Measurements from ENCODE around the gene MFNG.
"Not testable (repeated sequence)": the region's sequence is repeated elsewhere in the genome, so short reads cannot be mapped to it uniquely, and the experiment has no call there.

The MFNG gene

GRCh38 chr22:37486224-37486845 lies at the start of gene MFNG:
MFNG (minus strand) TSS chr22:37486384; CDS start chr22:37486177, 207 bp downstream.
- DNase-seq = peak; percentile 77
- in situ Hi-C loops (cut with HindIII; ENCODE audit: low pct_ligation_motif_present, low pct_unique_long_range_greater_than_20kb, low sequenced_read_pairs) = no loop called here

- DNase-seq = no peak
- in situ Hi-C loops (cut with HindIII; ENCODE audit: low pct_ligation_motif_present, low pct_unique_long_range_greater_than_20kb, low sequenced_read_pairs) = no loop called here
Measured at GRCh38 chr22:37535159-37535558, 49.0 kb upstream of the MFNG start.

GRCh38 chr22:37534445-37534844 lies 48.3 kb upstream of the MFNG start:
- in situ Hi-C loops (cut with HindIII; ENCODE audit: low pct_ligation_motif_present, low pct_unique_long_range_greater_than_20kb, low sequenced_read_pairs) = no loop called here
- DNase-seq = no peak

GRCh38 chr22:37533995-37534394 lies 47.8 kb upstream of the MFNG start:
- DNase-seq = peak; percentile 46
- in situ Hi-C loops (cut with HindIII; ENCODE audit: low pct_ligation_motif_present, low pct_unique_long_range_greater_than_20kb, low sequenced_read_pairs) = no loop called here

GRCh38 chr22:37529652-37530345 lies 43.6 kb upstream of the MFNG start:
- no peak for DNase-seq
- in situ Hi-C loops (cut with HindIII; ENCODE audit: low pct_ligation_motif_present, low pct_unique_long_range_greater_than_20kb, low sequenced_read_pairs) = no loop called here

- DNase-seq; in situ Hi-C loops (cut with HindIII; ENCODE audit: low pct_ligation_motif_present, low pct_unique_long_range_greater_than_20kb, low sequenced_read_pairs): not testable (repeated sequence)
Measured at GRCh38 chr22:37527952-37528351, 41.8 kb upstream of the MFNG start.

GRCh38 chr22:37527081-37527752 lies 41.0 kb upstream of the MFNG start:
- in situ Hi-C loops (cut with HindIII; ENCODE audit: low pct_ligation_motif_present, low pct_unique_long_range_greater_than_20kb, low sequenced_read_pairs); DNase-seq: not testable (repeated sequence)

- in situ Hi-C loops (cut with HindIII; ENCODE audit: low pct_ligation_motif_present, low pct_unique_long_range_greater_than_20kb, low sequenced_read_pairs) = no loop called here
- no peak for DNase-seq
Measured at GRCh38 chr22:37526376-37526775, 40.2 kb upstream of the MFNG start.

- in situ Hi-C loops (cut with HindIII; ENCODE audit: low pct_ligation_motif_present, low pct_unique_long_range_greater_than_20kb, low sequenced_read_pairs) = no loop called here
- no peak for DNase-seq
Measured at GRCh38 chr22:37525746-37526350, 39.7 kb upstream of the MFNG start.

GRCh38 chr22:37525073-37525745 lies 39.0 kb upstream of the MFNG start:
- in situ Hi-C loops (cut with HindIII; ENCODE audit: low pct_ligation_motif_present, low pct_unique_long_range_greater_than_20kb, low sequenced_read_pairs) = no loop called here
- peak; percentile 82 for DNase-seq

- in situ Hi-C loops (cut with HindIII; ENCODE audit: low pct_ligation_motif_present, low pct_unique_long_range_greater_than_20kb, low sequenced_read_pairs) = no loop called here
- no peak for DNase-seq
Measured at GRCh38 chr22:37522482-37522881, 36.3 kb upstream of the MFNG start.

GRCh38 chr22:37521236-37521739 lies 35.1 kb upstream of the MFNG start:
- no peak for DNase-seq
- in situ Hi-C loops (cut with HindIII; ENCODE audit: low pct_ligation_motif_present, low pct_unique_long_range_greater_than_20kb, low sequenced_read_pairs) = no loop called here

GRCh38 chr22:37520776-37521191 lies 34.6 kb upstream of the MFNG start:
- DNase-seq = no peak
- in situ Hi-C loops (cut with HindIII; ENCODE audit: low pct_ligation_motif_present, low pct_unique_long_range_greater_than_20kb, low sequenced_read_pairs) = no loop called here

GRCh38 chr22:37519268-37520195 lies 33.3 kb upstream of the MFNG start, which contains the start of gene CARD10:
CARD10 (minus strand) TSS chr22:37519415; CDS start chr22:37519200, 215 bp downstream.
- in situ Hi-C loops (cut with HindIII; ENCODE audit: low pct_ligation_motif_present, low pct_unique_long_range_greater_than_20kb, low sequenced_read_pairs) = no loop called here
- DNase-seq = peak; percentile 59

GRCh38 chr22:37518509-37519267 lies 32.5 kb upstream of the MFNG start:
- no peak for DNase-seq
- in situ Hi-C loops (cut with HindIII; ENCODE audit: low pct_ligation_motif_present, low pct_unique_long_range_greater_than_20kb, low sequenced_read_pairs) = no loop called here

- in situ Hi-C loops (cut with HindIII; ENCODE audit: low pct_ligation_motif_present, low pct_unique_long_range_greater_than_20kb, low sequenced_read_pairs) = no loop called here
- no peak for DNase-seq
Measured at GRCh38 chr22:37517826-37518450, 31.8 kb upstream of the MFNG start.
